ENCODE data around the gene CNTNAP5. TPM values are rescaled to one million over a fixed set of nuclear protein-coding genes. Genes with fewer than 3 reads are reported as not detected.
A peak's percentile ranks its signal among the peaks of the same experiment; 100 is the strongest.

CNTNAP5 gene
- total and polyA plus RNA-seq, 2 of the 8 experiments (the other 6 are each of a cell fraction or from before 2014, with no cell fraction given), result 0.11 to 0.76 TPM

DNA sequence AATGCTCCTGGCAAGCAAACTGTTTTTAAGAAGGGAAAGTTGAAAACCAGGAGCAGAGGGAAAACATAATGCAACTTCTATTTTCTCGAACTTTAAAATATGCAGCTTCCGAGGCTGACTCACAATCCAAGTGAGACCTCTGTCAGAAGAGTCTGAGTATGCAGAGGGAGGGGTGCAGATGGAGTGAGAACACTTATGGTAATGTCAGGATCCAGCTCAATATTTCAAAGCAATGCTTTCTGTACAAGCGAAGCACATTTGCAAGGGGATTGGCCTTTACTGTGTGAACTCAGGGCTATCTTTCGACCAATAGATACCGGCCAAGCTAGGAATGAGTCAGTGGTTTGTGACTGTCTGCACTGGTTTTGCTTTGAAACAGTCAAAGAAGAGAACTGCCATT is 242.7 kb downstream of the CNTNAP5 start:
- no peak for DNase-seq (ENCODE audit: low read depth in 1 of 2, low spot score in 2 of 2)
- no peak overlapping the region for H3K4me3 ChIP-seq (ENCODE audit: extremely low read depth in 1 of 4, insufficient read depth in 2 of 4, low read depth in 3 of 4, low read length in 4 of 4)
- no peak for FAIRE-seq
- TF ChIP-seq, protein P1, sequence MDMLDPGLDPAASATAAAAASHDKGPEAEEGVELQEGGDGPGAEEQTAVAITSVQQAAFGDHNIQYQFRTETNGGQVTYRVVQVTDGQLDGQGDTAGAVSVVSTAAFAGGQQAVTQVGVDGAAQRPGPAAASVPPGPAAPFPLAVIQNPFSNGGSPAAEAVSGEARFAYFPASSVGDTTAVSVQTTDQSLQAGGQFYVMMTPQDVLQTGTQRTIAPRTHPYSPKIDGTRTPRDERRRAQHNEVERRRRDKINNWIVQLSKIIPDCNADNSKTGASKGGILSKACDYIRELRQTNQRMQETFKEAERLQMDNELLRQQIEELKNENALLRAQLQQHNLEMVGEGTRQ (IDR thresholded peaks at IDR 0.05; ENCODE audit: low read length), result no peak
- TF ChIP-seq ZNF274 (IDR thresholded peaks at IDR 0.05; ENCODE audit: borderline replicate concordance, extremely low read depth, low read length), result no peak
- no peak for TF ChIP-seq BACH1 (IDR thresholded peaks at IDR 0.05; ENCODE audit: low read length)
- no peak for TF ChIP-seq EP300 (IDR thresholded peaks at IDR 0.05; ENCODE audit: borderline replicate concordance in 1 of 2, low read depth in 2 of 2, low read length in 2 of 2)
- no peak for TF ChIP-seq RXRA (IDR thresholded peaks at IDR 0.05; ENCODE audit: insufficient read depth, low read depth, low read length)
- TF ChIP-seq PHF8 (conservative IDR thresholded peaks at IDR 0.05; ENCODE audit: low read depth, low read length), result no peak
- TF ChIP-seq SAP30 (IDR thresholded peaks at IDR 0.05; ENCODE audit: insufficient read depth, insufficient replicate concordance, low read length), result no peak
- TF ChIP-seq TAF7 (optimal IDR thresholded peaks at IDR 0.05; ENCODE audit: borderline replicate concordance, low read depth, low read length), result no peak
- TF ChIP-seq HDAC2 (IDR thresholded peaks at IDR 0.05; ENCODE audit: borderline replicate concordance in 1 of 2, low read depth in 2 of 2, low read length in 2 of 2), result no peak
- H3K4me1 ChIP-seq (replicated peaks in 1 of 4; ENCODE audit: control insufficient read depth in 3 of 4, insufficient read depth in 4 of 4, low read length in 3 of 4), result no peaks in the 10 kb centered on the region; a peak in 1 of 7 replicates
- no peak overlapping the region for H4K91ac ChIP-seq (replicated peaks; ENCODE audit: insufficient read length, low read length)
- H4K8ac ChIP-seq (ENCODE audit: extremely low read depth, insufficient read depth, low read length), result no peak overlapping the region
- no peaks in the 10 kb centered on the region for H3K9me3 ChIP-seq (ENCODE audit: insufficient read depth in 2 of 2, low read depth in 1 of 2, low read length in 1 of 2)
- no peak overlapping the region for H3K27ac ChIP-seq (ENCODE audit: low read depth, low read length)
- H3K4me2 ChIP-seq (ENCODE audit: insufficient read depth in 1 of 2, low read depth in 2 of 2, low read length in 2 of 2), result no peak overlapping the region
- 93% methylated on average over 5 of the region's 5 CpGs; no CpG with 5 or more reads in 1 of the 2 experiments for WGBS, 2 experiments (ENCODE audit: extremely low coverage in 1 of 2, insufficient coverage in 1 of 2, insufficient read length in 1 of 2, insufficient replicate concordance in 2 of 2, low coverage in 1 of 2, low lambda C conversion rate in 2 of 2, missing lambda C conversion rate in 1 of 2)
- no peak overlapping the region for H3K4ac ChIP-seq (replicated peaks; ENCODE audit: insufficient read length, low read depth, low read length)
- ChIA-PET CTCF (ENCODE audit: partially characterized antibody) (interaction anchor here (1.8 kb wide), 2 partner anchors 11 to 54 kb away, joined by 5 to 7 read pairs; no protein-coding TSS in a partner anchor), POLR2A (ENCODE audit: partially characterized antibody) (no interaction called here)
- H2BK20ac ChIP-seq (ENCODE audit: low read length), result no peak overlapping the region
- H3K36me3 ChIP-seq (ENCODE audit: control insufficient read depth in 2 of 4, insufficient read depth in 4 of 4, low read length in 3 of 4), result no peaks in the 10 kb centered on the region
- 0 out of 2 replicates have a peak overlapping the region, but pooled peaks have one; percentile 15 for H2AFZ ChIP-seq (ENCODE audit: low read length)
- no peaks in the 10 kb centered on the region for H3K23me2 ChIP-seq (ENCODE audit: low read depth, low read length)
- no peaks in the 10 kb centered on the region for H3K79me2 ChIP-seq (ENCODE audit: control insufficient read depth in 1 of 2, insufficient read depth in 2 of 2, low read length in 2 of 2)
- no peak overlapping the region for H3K14ac ChIP-seq (ENCODE audit: insufficient read length)
- H2BK15ac ChIP-seq (ENCODE audit: low read length), result no peak overlapping the region
- H3K56ac ChIP-seq (replicated peaks; ENCODE audit: insufficient read length, low read depth, low read length), result no peak overlapping the region
- H3K18ac ChIP-seq (ENCODE audit: extremely low read depth, low read length), result no peak overlapping the region
- H2AK5ac ChIP-seq (ENCODE audit: low read depth, low read length), result no peak overlapping the region
- no peaks in the 10 kb centered on the region for H4K20me1 ChIP-seq (replicated peaks in 1 of 2; ENCODE audit: control insufficient read depth in 1 of 2, insufficient read depth in 2 of 2, low read length in 2 of 2)
- no peak overlapping the region for H4K5ac ChIP-seq (ENCODE audit: insufficient read length, low read depth, low read length)
- H3K23ac ChIP-seq (ENCODE audit: insufficient read length), result no peak overlapping the region
- H2BK12ac ChIP-seq (ENCODE audit: low read depth, low read length), result no peak overlapping the region
- no peak overlapping the region for H2BK120ac ChIP-seq (replicated peaks; ENCODE audit: low read depth, low read length)
- no peak overlapping the region for H2BK5ac ChIP-seq (ENCODE audit: low read depth, low read length)
- H3K9ac ChIP-seq (replicated peaks in 1 of 4; ENCODE audit: extremely low read depth in 1 of 4, low read depth in 3 of 4, low read length in 3 of 4), result peak overlapping the region in 1 of 4 experiments; percentile 43; a peak in 1 of 7 replicates
- H3K79me1 ChIP-seq (ENCODE audit: low read depth, low read length), result no peaks in the 10 kb centered on the region
- no peaks in the 10 kb centered on the region for H3K27me3 ChIP-seq (replicated peaks in 1 of 4; ENCODE audit: control insufficient read depth in 3 of 4, extremely low read depth in 1 of 4, insufficient read depth in 3 of 4, low read length in 3 of 4)

All from H1 (cell line).